OCI-LY3 (cell line): ENCODE measurements around the gene DNAJC10.

Experiments used
- CTCF ChIP-seq: fragments of 200-600, 300-600 bp; sonication (generic); IDR thresholded peaks from 2 replicates; pipeline ENCODE4 v1.5.1; 2014; ENCODE audit warnings: antibody characterized with exemption, low read length, low read depth
- EZH2phosphoT487 ChIP-seq: fragments of 200-600 bp; shearing (Covaris generic); IDR thresholded peaks from 2 replicates; pipeline ENCODE4 v1.6.1; 2018; ENCODE audit warnings: antibody characterized with exemption, mixed run types, low read depth

- TF ChIP-seq CTCF (no peak), EZH2phosphoT487 (no peak)
Measured at GRCh38 chr2:182741620-182742019, 25.6 kb downstream of the DNAJC10 start.
